DND-41 (cell line): Measurements from ENCODE around the gene GSS.

ENCODE experiments used
- CTCF ChIP-seq: IDR thresholded peaks from 2 replicates; pipeline ENCODE4 v1.5.1; 2012; ENCODE audit warnings: borderline replicate concordance, low read length, moderate library complexity, mild to moderate bottlenecking; ENCODE audit not compliant: poor library complexity, severe bottlenecking; ENCODE audit errors: extremely low read depth
- EZH2 ChIP-seq: IDR thresholded peaks from 3 replicates; pipeline ENCODE4 v1.6.1; 2012; ENCODE audit warnings: borderline replicate concordance, low read depth, mild to moderate bottlenecking, moderate library complexity, low read length, inconsistent platforms; ENCODE audit not compliant: severe bottlenecking

DNA sequence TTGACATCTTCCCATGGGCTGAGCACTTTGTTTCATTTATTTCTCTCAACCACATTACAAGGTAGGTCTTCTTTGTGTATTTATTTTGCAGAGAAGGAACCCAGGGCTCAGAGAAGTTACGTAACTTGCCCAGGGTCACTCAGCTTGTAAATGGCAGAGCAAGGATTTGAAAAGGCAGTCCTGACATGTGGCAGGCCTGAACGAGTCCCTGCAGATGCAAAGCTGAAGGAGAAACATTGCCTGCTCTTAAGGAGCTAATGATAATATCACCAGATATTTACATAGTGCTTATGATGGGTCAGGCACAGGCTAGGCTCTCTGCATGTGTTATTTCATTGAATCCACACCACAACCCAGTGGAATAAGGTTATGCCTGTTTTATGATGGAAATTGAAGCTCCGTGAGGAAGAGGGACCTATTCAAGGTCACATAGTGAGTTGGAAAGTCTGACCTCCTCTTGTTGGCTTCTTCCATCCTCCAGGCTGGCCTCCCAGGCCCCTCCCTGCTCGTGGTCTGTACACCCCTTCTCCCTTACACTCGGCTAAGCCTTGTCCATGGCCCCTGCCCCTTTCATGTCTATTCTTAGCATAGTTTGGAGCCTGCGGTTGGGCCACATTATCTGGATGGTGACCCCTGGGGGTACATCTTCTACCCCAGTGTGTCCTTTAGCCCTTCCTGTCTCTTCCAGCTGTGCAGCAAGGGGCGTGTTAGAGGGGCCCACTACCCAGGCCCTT lies 12.6 kb upstream of the GSS start:
- no peak for TF ChIP-seq CTCF
- no peak for TF ChIP-seq EZH2
